Epithelial cell of esophagus (primary cell): ENCODE results near the gene ITGB7.
A peak's percentile ranks its signal among the peaks of the same experiment; 100 is the strongest.

Experiments
- DNase-seq: peaks from one replicate; pipeline ENCODE4 v3.0.0; 2010; ENCODE audit warnings: low read depth
- H3K4me3 ChIP-seq: 2 replicates; pipeline ENCODE4 v1.5.1; 2011; ENCODE audit warnings: mild to moderate bottlenecking, low read length, control low read depth
- TF ChIP-seq, protein P1 (sequence below): IDR thresholded peaks from 2 replicates; pipeline ENCODE4 v1.5.1; 2011; ENCODE audit warnings: low read depth, mild to moderate bottlenecking, low read length, control low read depth, inconsistent platforms; ENCODE audit not compliant: insufficient read depth; ENCODE audit errors: missing control alignments

ITGB7 gene

DNA sequence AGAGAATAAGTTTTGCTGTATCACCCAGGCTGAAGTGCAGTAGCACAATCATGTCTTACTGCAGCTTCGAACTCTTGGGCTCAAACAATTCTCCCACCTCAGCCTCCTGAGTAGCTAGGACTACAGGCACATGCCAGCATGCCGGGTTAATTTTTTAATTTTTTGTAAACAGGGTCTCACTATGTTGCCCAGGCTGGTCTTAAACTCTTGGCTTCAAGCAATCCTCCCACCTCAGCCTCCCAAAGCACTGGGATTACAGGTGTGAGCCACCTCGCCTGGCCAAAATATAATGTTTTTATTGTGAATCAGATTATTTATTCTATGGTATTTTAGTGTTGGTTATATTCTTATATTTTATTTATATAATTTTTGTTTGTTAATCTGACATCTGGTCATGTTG, 30.3 kb downstream of the ITGB7 start:
- no peak for DNase-seq
- TF ChIP-seq, protein P1, sequence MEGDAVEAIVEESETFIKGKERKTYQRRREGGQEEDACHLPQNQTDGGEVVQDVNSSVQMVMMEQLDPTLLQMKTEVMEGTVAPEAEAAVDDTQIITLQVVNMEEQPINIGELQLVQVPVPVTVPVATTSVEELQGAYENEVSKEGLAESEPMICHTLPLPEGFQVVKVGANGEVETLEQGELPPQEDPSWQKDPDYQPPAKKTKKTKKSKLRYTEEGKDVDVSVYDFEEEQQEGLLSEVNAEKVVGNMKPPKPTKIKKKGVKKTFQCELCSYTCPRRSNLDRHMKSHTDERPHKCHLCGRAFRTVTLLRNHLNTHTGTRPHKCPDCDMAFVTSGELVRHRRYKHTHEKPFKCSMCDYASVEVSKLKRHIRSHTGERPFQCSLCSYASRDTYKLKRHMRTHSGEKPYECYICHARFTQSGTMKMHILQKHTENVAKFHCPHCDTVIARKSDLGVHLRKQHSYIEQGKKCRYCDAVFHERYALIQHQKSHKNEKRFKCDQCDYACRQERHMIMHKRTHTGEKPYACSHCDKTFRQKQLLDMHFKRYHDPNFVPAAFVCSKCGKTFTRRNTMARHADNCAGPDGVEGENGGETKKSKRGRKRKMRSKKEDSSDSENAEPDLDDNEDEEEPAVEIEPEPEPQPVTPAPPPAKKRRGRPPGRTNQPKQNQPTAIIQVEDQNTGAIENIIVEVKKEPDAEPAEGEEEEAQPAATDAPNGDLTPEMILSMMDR, result no peak
- H3K4me3 ChIP-seq, result no peak overlapping the region

DNA sequence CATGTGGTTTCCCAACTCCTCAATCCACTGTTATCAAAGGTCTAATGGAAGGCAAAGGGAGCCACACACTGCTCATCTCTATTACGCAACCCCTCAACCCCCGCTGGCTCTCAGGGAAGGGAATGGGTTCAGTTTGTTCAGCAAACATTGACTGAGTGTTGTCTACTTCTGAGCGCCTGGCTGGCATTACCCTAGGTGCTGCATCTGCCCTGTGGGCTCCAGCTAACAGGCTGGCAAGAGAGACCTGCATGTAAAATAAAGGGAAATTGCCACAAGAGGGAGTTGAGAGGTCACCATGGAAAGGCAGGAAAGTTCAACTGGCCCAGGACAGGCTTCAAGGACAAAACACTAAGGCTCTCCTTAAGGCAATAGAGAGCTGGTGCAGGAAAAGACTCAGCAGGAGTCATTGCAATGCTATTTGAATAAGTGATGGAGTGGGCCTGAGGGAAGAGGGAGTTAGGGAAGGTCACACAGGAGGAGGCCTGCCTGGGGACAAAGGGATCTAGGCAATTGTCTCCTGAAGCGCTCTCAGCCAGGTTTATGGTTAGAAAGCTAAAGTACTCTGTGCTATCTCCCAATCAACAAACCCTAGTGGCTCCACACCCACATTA, 32.1 kb downstream of the ITGB7 start:
- H3K4me3 ChIP-seq, result no peak overlapping the region
- peak; percentile 38 for DNase-seq
- TF ChIP-seq, protein P1, result peak; percentile 19

DNA sequence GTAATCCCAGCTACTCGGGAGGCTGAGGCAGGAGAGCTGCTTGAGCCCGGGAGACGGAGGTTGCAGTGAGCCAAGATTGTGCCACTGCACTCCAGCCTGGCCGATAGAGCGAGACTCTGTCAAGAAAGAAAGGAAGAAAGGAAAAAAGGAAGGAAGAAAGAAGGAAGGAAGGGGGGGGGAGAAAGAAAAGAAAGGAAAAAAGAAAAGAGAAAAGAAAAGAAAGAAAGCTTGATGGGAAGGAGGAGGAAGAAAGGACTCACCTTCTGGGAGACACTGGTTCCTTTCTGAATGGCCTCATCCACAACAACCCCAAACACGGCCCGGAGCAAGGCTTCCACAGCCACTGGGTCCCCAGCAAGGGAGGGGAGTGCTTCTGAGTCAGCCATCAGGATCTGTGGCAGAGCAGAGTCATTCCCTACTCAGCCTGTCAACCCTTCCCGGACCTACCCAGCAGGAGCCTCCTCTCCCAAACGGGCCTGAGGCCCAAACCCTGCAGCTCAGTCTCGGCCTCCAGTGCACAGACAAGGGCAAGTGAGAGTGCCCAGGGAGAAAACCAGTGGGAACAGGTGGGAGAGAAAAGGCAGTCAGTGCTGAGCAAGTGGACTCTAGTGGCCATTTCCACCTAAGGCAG, 33.9 kb downstream of the ITGB7 start:
- TF ChIP-seq, protein P1, result no peak
- no peak overlapping the region for H3K4me3 ChIP-seq
- peak; percentile 59 for DNase-seq

DNA sequence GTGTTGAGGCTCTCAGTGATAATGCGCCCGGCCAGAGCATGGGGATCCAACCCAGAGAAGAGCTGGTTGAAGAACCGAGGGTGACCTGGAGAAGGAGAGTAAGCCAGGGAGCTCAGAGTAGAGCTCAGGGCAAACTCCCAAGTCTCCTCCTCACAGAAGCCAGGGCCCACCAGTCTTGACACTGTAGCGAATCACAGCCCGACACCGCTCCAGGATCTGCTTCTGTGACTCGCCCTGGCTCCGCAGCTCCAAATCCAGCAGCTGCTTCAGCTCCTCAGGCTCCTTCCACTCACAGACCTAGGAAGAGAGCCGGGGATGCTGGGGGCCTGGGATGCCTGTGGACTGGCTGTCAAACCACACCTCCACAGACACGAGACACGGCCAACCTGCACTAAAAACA, 34.7 kb downstream of the ITGB7 start:
- TF ChIP-seq, protein P1, result no peak
- peak; percentile 26 for DNase-seq
- H3K4me3 ChIP-seq, result no peak overlapping the region

DNA sequence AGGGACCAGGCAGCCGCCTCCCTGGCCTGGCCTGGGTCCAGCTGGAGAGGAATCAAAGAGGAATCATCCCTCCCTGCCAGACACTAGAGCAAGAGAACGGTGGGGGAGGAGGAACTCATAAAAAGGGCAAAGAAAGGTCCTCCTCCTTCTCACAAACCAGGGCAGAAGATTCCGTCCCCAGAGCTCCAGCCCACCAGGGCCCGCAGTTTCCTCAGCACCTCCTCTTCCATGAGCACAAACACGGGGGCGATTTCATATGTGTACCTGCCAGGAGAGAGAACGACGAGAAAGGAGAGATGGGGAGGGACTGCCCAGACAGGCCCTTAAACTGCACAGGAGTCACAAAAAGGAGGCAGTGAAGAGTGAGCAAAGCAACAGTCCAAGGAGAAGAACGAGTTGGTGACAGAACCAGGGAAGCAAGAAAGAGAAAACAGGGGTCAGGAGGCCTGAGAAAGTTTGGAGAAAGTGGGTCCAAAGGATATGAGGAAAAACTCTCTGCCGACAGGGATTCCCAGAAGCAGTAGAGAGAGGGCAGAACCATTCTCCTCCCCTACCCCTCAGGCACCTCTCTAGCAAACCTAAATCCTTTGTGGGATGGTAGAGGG, 35.2 kb downstream of the ITGB7 start:
- TF ChIP-seq, protein P1, result no peak
- H3K4me3 ChIP-seq, result no peak overlapping the region
- DNase-seq, result no peak

DNA sequence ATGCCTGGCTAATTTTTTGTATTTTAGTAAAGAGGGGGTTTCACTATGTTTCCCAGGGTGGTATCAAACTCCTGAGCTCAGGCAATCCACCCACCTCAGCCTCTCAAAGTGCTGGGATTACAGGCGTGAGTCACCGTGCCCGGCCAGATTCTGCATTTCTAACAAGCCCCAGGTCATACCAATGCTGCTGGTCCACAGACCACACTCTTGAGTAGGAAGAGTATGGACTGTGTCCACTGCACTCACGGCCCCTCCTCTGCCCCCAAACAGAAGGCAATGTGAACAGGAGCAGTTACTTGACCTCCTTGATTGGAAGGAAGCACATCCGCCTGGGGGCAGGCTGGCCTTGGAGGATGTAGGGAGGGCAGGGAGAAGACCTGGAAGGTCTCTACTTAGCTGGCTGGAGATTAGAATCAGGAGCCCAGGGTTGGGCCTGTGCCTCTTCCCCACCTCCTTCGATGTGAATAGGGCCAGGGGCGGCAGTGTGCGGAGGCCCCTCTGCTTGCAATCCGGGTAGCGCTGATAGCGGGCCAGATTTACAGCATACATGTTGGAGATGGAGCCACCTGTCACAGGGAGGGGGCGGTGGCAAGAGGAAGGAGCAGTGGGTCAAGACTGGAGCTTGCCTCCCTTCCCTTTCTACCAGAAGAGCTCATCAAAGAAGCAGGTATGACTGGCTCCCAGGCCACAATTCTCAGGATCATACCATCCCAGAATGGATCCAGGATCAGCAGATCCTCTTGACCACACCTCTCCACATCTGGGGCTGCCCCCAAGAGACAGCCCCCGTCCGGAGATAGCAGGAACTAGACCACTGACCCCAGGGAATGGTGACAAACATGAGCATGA, 36.0 kb downstream of the ITGB7 start:
- TF ChIP-seq, protein P1, result no peak
- no peak for DNase-seq

More for the DNA sequence above, 36.0 kb downstream of the ITGB7 start:
- H3K4me3 ChIP-seq, result no peak overlapping the region
